Liver (tissue), 9 donors: Measurements from ENCODE around the gene PPP1R10. TPM values are rescaled to one million over a fixed set of nuclear protein-coding genes. Genes with fewer than 3 reads are reported as not detected.

Experiments used
- DNase-seq: peaks from one replicate; pipeline ENCODE4 v3.0.0-alpha.2; 2017; ENCODE audit warnings: low spot score
- H3K27ac ChIP-seq, 2 donors: one replicate each; pipeline ENCODE4 v1.7.0; 2013; ENCODE audit warnings: inconsistent platforms in 2 of 2, low read length in 2 of 2, control low read depth in 1 of 2, low read depth in 1 of 2, mild to moderate bottlenecking in 1 of 2
- H3K27me3 ChIP-seq, 4 donors: one replicate each; pipeline versions ENCODE4 v1.6.1 to v1.7.0; 2013; ENCODE audit warnings: low read length in 3 of 4, inconsistent platforms in 1 of 4, mild to moderate bottlenecking in 1 of 4, moderate library complexity in 1 of 4; ENCODE audit not compliant: control insufficient read depth in 4 of 4, insufficient read depth in 4 of 4
- H3K36me3 ChIP-seq, 4 donors: one replicate each; pipeline versions ENCODE4 v1.6.1 to v1.7.0; 2013; ENCODE audit warnings: low read length in 3 of 4, mild to moderate bottlenecking in 3 of 4, low read depth in 1 of 4, moderate library complexity in 1 of 4; ENCODE audit not compliant: control insufficient read depth in 4 of 4, insufficient read depth in 3 of 4
- H3K4me1 ChIP-seq, 4 donors: one replicate each; pipeline versions ENCODE4 v1.6.1 to v1.7.0; 2013; ENCODE audit warnings: low read length in 3 of 4, mild to moderate bottlenecking in 3 of 4, moderate library complexity in 1 of 4; ENCODE audit not compliant: control insufficient read depth in 4 of 4, insufficient read depth in 4 of 4
- H3K4me3 ChIP-seq, 3 donors: one replicate each; pipeline versions ENCODE4 v1.6.1 to v1.7.0; 2013; ENCODE audit warnings: low read length in 3 of 3, control low read depth in 1 of 3, low read depth in 1 of 3, mild to moderate bottlenecking in 1 of 3
- H3K9ac ChIP-seq, 2 donors: one replicate each; pipeline ENCODE4 v1.7.0; 2013; ENCODE audit warnings: low read length in 2 of 2, mild to moderate bottlenecking in 2 of 2, moderate library complexity in 2 of 2, control low read depth in 1 of 2, low read depth in 1 of 2
- H3K9me3 ChIP-seq, 4 donors: one replicate each; pipeline versions ENCODE4 v1.6.1 to v1.7.0; 2013; ENCODE audit warnings: low read length in 3 of 4; ENCODE audit not compliant: control insufficient read depth in 4 of 4
- CTCF ChIP-seq: fragments of 150-350 bp; IDR thresholded peaks from 2 replicates; pipeline ENCODE4 v1.5.1; 2017; ENCODE audit warnings: improper control_type of control experiment, low read depth, low read length; ENCODE audit not compliant: missing input control
- FOXA1 ChIP-seq: IDR thresholded peaks from 2 replicates; pipeline ENCODE4 v1.6.1; 2016; ENCODE audit warnings: antibody characterized with exemption
- GABPA ChIP-seq, 2 donors: IDR thresholded peaks in 1 of 2; conservative IDR thresholded peaks in 1 of 2; 2 replicates each; pipeline ENCODE4 v1.6.1; 2016; ENCODE audit warnings: antibody characterized with exemption in 2 of 2, mild to moderate bottlenecking in 1 of 2, moderate library complexity in 1 of 2
- HNF4G ChIP-seq: IDR thresholded peaks from 2 replicates; pipeline ENCODE4 v1.6.1; 2016; ENCODE audit warnings: antibody characterized with exemption
- JUND ChIP-seq, 2 donors: IDR thresholded peaks; 2 replicates each; pipeline ENCODE4 v1.6.1; 2016; ENCODE audit warnings: antibody characterized with exemption in 2 of 2
- MAX ChIP-seq: IDR thresholded peaks from 2 replicates; pipeline ENCODE4 v1.6.1; 2016; ENCODE audit warnings: antibody characterized with exemption
- REST ChIP-seq: IDR thresholded peaks from 2 replicates; pipeline ENCODE4 v1.6.1; 2016; ENCODE audit warnings: antibody characterized with exemption, mild to moderate bottlenecking
- RXRA ChIP-seq, 2 donors: IDR thresholded peaks; 2 replicates each; pipeline ENCODE4 v1.6.1; 2017 to 2018; ENCODE audit warnings: antibody characterized with exemption in 2 of 2, mild to moderate bottlenecking in 1 of 2
- SP1 ChIP-seq: IDR thresholded peaks from 2 replicates; pipeline ENCODE4 v1.6.1; 2018; ENCODE audit warnings: antibody characterized with exemption, mild to moderate bottlenecking
- TAF1 ChIP-seq: conservative IDR thresholded peaks from 2 replicates; pipeline ENCODE4 v1.6.1; 2016; ENCODE audit warnings: antibody characterized with exemption, mild to moderate bottlenecking
- ZBTB33 ChIP-seq: IDR thresholded peaks from 2 replicates; pipeline ENCODE4 v1.6.1; 2016; ENCODE audit warnings: antibody characterized with exemption
- WGBS: extraction: QIAGEN DNeasy Blood & Tissue Kit; methylation state at CpG from one replicate; pipeline ENCODE4 v1.1.7; 2013; 5-methylcytosine and 5-hydroxymethylcytosine counted together
- polyA plus RNA-seq, 2 donors: library from polyadenylated mRNA; stranded (reverse) in 1 of 2; unstranded in 1 of 2; fragments of 200-250 nt in 1 of 2; fragments of >200 nt in 1 of 2; fragmentation: Nextera tagmentation in 1 of 2; extraction: Ambion mirVana in 1 of 2; gene quantifications; one replicate each; pipeline versions ENCODE4 v1.2.1 to v1.2.3, GENCODE V29; 2013 to 2015
- total RNA-seq, 2 donors: library from RNA; depleted of rRNA; stranded (reverse); fragments of >200 nt; gene quantifications; one replicate each; pipeline ENCODE4 v1.2.3, GENCODE V29; 2014
- donor health status: healthy.
- donor health status: healthy.
- donor health status: healthy.
- donor health status: healthy.
- donor health status: healthy.

The PPP1R10 gene
- total and polyA plus RNA-seq, 4 donors, result 11.1 to 21.1 (median 14.1) TPM

GRCh38 chr6:30625511-30625910, 8.5 kb upstream of the PPP1R10 start:
- WGBS, result 98% methylated on average over 8 of the region's 8 CpGs

GRCh38 chr6:30619561-30619960, 2.5 kb upstream of the PPP1R10 start:
- H3K9me3 ChIP-seq, result no peaks in the 10 kb centered on the region
- H3K27me3 ChIP-seq, result no peaks in the 10 kb centered on the region
- no peak for DNase-seq
- H3K9ac ChIP-seq, result no peak overlapping the region
- H3K4me1 ChIP-seq, result peaks cover under 1 to 10% (median 5%) of the 10 kb centered on the region in 4 donors
- 98% methylated on average over 11 of the region's 11 CpGs for WGBS
- no peak for TF ChIP-seq GABPA (IDR thresholded peaks at IDR 0.05 in 1 of 2, conservative IDR thresholded peaks at IDR 0.05 in 1 of 2)
- TF ChIP-seq HNF4G, result no peak
- no peak for TF ChIP-seq JUND (IDR thresholded peaks at IDR 0.05)
- no peak for TF ChIP-seq REST
- no peak for TF ChIP-seq ZBTB33
- H3K36me3 ChIP-seq, result peaks cover 10 to 38% (median 28%) of the 10 kb centered on the region in 4 donors
- no peak overlapping the region for H3K4me3 ChIP-seq
- H3K27ac ChIP-seq, result no peak overlapping the region

More at GRCh38 chr6:30625511-30625910, 8.5 kb upstream of the PPP1R10 start:
- no peak overlapping the region for H3K9ac ChIP-seq
- no peak for DNase-seq
- H3K27ac ChIP-seq, result no peak overlapping the region
- no peaks in the 10 kb centered on the region for H3K27me3 ChIP-seq
- peaks cover 1 to 20% (median 12%) of the 10 kb centered on the region in 4 donors for H3K4me1 ChIP-seq
- H3K9me3 ChIP-seq, result no peaks in the 10 kb centered on the region
- H3K36me3 ChIP-seq, result peaks cover 12 to 48% (median 31%) of the 10 kb centered on the region in 4 donors
- TF ChIP-seq RXRA (IDR thresholded peaks at IDR 0.05), result no peak
- no peak for TF ChIP-seq SP1
- no peak for TF ChIP-seq GABPA (IDR thresholded peaks at IDR 0.05 in 1 of 2, conservative IDR thresholded peaks at IDR 0.05 in 1 of 2)
- no peak overlapping the region for H3K4me3 ChIP-seq

- TF ChIP-seq CTCF (no peak), MAX (no peak), FOXA1 (no peak), REST (no peak), SP1 (no peak), ZBTB33 (no peak), TAF1 (no peak), GABPA (IDR thresholded peaks at IDR 0.05 in 1 of 2, conservative IDR thresholded peaks at IDR 0.05 in 1 of 2) (no peak)
- Histone ChIP-seq H3K27ac (peak overlapping the region; percentile 87 to 95), H3K27me3 (no peaks in the 10 kb centered on the region), H3K36me3 (peaks cover 6 to 27% (median 24%) of the 10 kb centered on the region in 4 donors), H3K4me3 (peak overlapping the region; percentile 68 to 96 (median 87)), H3K4me1 (peaks cover 2 to 19% (median 12%) of the 10 kb centered on the region in 4 donors), H3K9me3 (no peaks in the 10 kb centered on the region), H3K9ac (peak overlapping the region; percentile 92 to 99)
- WGBS, result 4% methylated on average over 8 of the region's 8 CpGs
- DNase-seq, result no peak
Observed at GRCh38 chr6:30618270-30618797, 1.3 kb upstream of the PPP1R10 start.
